ELF-1 (cell line): ENCODE measurements around the gene GATC.

Source experiments
- DNase-seq: peaks from one replicate; pipeline ENCODE4 v3.0.0-alpha.2; 2016; ENCODE audit warnings: low read depth, low spot score

Gene GATC

GRCh38 chr12:120497524-120498150 lies 51.4 kb downstream of the GATC start:
- no peak for DNase-seq

- DNase-seq, result no peak
These were observed 52.7 kb downstream of the GATC start for GRCh38 chr12:120498870-120499515.

GRCh38 chr12:120500581-120500980 lies 54.3 kb downstream of the GATC start:
- DNase-seq, result no peak

- no peak for DNase-seq
These were observed 58.3 kb downstream of the GATC start for GRCh38 chr12:120504587-120504986.

- no peak for DNase-seq
These were observed 62.3 kb downstream of the GATC start for GRCh38 chr12:120508537-120508936.
